ENCODE measurements around the gene RABL6.

DNA sequence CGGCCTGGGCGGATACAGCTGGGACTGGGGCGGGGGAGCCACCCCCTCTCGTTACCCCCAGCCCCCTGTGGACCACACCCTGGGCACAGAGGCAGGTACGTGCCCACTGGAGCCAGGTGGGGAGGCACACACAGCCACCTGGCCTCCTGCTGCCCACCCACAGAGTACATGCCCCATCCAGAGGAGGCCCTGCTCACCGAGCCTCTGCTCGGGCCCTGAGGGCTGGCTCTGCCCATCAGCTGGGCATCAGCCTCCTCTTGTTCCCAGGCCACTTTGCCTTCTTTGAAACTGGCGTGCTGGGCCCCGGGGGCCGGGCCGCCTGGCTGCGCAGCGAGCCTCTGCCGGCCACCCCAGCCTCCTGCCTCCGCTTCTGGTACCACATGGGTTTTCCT is 50.7 kb downstream of the RABL6 start:
- TF ChIP-seq, protein P1, sequence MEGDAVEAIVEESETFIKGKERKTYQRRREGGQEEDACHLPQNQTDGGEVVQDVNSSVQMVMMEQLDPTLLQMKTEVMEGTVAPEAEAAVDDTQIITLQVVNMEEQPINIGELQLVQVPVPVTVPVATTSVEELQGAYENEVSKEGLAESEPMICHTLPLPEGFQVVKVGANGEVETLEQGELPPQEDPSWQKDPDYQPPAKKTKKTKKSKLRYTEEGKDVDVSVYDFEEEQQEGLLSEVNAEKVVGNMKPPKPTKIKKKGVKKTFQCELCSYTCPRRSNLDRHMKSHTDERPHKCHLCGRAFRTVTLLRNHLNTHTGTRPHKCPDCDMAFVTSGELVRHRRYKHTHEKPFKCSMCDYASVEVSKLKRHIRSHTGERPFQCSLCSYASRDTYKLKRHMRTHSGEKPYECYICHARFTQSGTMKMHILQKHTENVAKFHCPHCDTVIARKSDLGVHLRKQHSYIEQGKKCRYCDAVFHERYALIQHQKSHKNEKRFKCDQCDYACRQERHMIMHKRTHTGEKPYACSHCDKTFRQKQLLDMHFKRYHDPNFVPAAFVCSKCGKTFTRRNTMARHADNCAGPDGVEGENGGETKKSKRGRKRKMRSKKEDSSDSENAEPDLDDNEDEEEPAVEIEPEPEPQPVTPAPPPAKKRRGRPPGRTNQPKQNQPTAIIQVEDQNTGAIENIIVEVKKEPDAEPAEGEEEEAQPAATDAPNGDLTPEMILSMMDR (conservative IDR thresholded peaks at IDR 0.05; ENCODE audit: low read length): no peak
- TF ChIP-seq EZH2phosphoT487 (IDR thresholded peaks at IDR 0.05; ENCODE audit: borderline replicate concordance, low read depth, low read length): no peak
